GM12878 (cell line): ENCODE measurements around the gene SEPTIN5. TPM values are rescaled to one million over a fixed set of nuclear protein-coding genes. Genes with fewer than 3 reads are reported as not detected.

Experiments used
- ATAC-seq: fragments of 200-7000 bp; cut with Tn5 transposase; 3 replicates; pipeline ENCODE4 v1.9.1; 2020; ENCODE audit warnings: mild to moderate bottlenecking, moderate library complexity
- BruUV-seq: library from RNA; stranded (reverse); fragments of 400-500 nt; replicated peaks from 2 replicates; lab custom pipeline; 2021; lab: Mats Ljungman, UMichigan
- CTCF ChIA-PET: fragments of 300-600 bp; sonication (Branson Sonifier 250); formaldehyde crosslinking; extraction: SDS; loops from one replicate; lab custom pipeline; 2021; ENCODE audit warnings: inconsistent platforms; lab: Yijun Ruan, JAX
- POLR2A ChIA-PET: fragments of 350-600 bp; formaldehyde crosslinking; extraction: SDS; loops from one replicate; lab custom pipeline; 2021; ENCODE audit warnings: inconsistent platforms; lab: Charles Lee
- RAD21 ChIA-PET: fragments of 300-600 bp; sonication (Branson Sonifier 250); formaldehyde crosslinking; loops from one replicate; lab custom pipeline; 2023; ENCODE audit warnings: antibody characterized with exemption; ENCODE audit not compliant: unreplicated experiment; lab: Charles Lee
- SMC1A ChIA-PET: fragments of 300-600 bp; sonication (Branson Sonifier 250); formaldehyde crosslinking; loops from one replicate; lab custom pipeline; 2023; ENCODE audit not compliant: unreplicated experiment, uncharacterized antibody; lab: Charles Lee
- DNase-seq: peaks from one replicate; pipeline ENCODE4 v3.0.0-alpha.2; 2011; ENCODE audit warnings: low read depth, low spot score
- FAIRE-seq: peaks from 3 replicates; lab custom pipeline; 2011; peaks lifted over from hg19 to GRCh38; lab: Jason Lieb, UNC
- H2AFZ ChIP-seq: 2 replicates; pipeline ENCODE4 v1.6.0; 2011; ENCODE audit warnings: low read depth, low read length, control low read depth; ENCODE audit not compliant: control insufficient read depth
- H3K27ac ChIP-seq: 2 replicates; pipeline ENCODE4 v1.5.1; 2011; ENCODE audit warnings: control low read depth; ENCODE audit not compliant: control insufficient read depth, insufficient read depth
- H3K27me3 ChIP-seq, 2 experiments: replicated peaks in 1 of 2; 2 replicates each; pipeline versions ENCODE4 v1.6.0 to v1.6.1; 2011; ENCODE audit warnings: low read length in 1 of 2; ENCODE audit not compliant: control insufficient read depth in 2 of 2, insufficient read depth in 2 of 2
- H3K36me3 ChIP-seq, 2 experiments: 2 replicates each; pipeline ENCODE4 v1.5.1; 2011; ENCODE audit warnings: low read length in 1 of 2; ENCODE audit not compliant: control insufficient read depth in 2 of 2, insufficient read depth in 2 of 2
- H3K4me1 ChIP-seq: 2 replicates; pipeline ENCODE4 v1.6.1; 2011; ENCODE audit warnings: mild to moderate bottlenecking, low read length, moderate library complexity, mixed read lengths; ENCODE audit not compliant: control insufficient read depth, insufficient read depth
- H3K4me2 ChIP-seq: 2 replicates; pipeline ENCODE4 v1.6.0; 2011; ENCODE audit warnings: control low read depth; ENCODE audit not compliant: control insufficient read depth, insufficient read depth
- H3K4me3 ChIP-seq: fragments of 200-600 bp; sonication (generic); 2 replicates; pipeline ENCODE4 v1.5.1; 2016
- H3K79me2 ChIP-seq: 2 replicates; pipeline ENCODE4 v1.6.0; 2011; ENCODE audit warnings: low read length; ENCODE audit not compliant: control insufficient read depth, insufficient read depth
- H3K9ac ChIP-seq: 2 replicates; pipeline ENCODE4 v1.8.0; 2011; ENCODE audit warnings: low read length, control low read depth, mixed read lengths; ENCODE audit not compliant: control insufficient read depth, insufficient read depth
- H3K9me3 ChIP-seq: replicated peaks from 3 replicates; pipeline ENCODE4 v1.5.1; 2011; ENCODE audit warnings: mild to moderate bottlenecking, low read length; ENCODE audit not compliant: control insufficient read depth, insufficient read depth
- H4K20me1 ChIP-seq: 2 replicates; pipeline ENCODE4 v1.6.0; 2011; ENCODE audit not compliant: control insufficient read depth, insufficient read depth
- IRF4 ChIP-seq: IDR thresholded peaks from 2 replicates; pipeline ENCODE4 v1.6.1; 2011; ENCODE audit warnings: low read depth, low read length
- MYB ChIP-seq: fragments of 150-350 bp; IDR thresholded peaks from 2 replicates; pipeline ENCODE4 v1.6.1; 2014; ENCODE audit warnings: mild to moderate bottlenecking, low read depth, low read length, borderline replicate concordance
- WGBS: methylation state at CpG from one replicate; pipeline ENCODE4 v1.1.6; 2016; ENCODE audit warnings: low lambda C conversion rate; ENCODE audit not compliant: insufficient replicate concordance, insufficient coverage; ENCODE audit errors: missing lambda C conversion rate; 5-methylcytosine and 5-hydroxymethylcytosine counted together
- in situ Hi-C: fragments of 300-500 bp; cut with MboI; formaldehyde crosslinking; loops from 9 replicates; pipeline ENCODE4 v1.14.3; 2018; ENCODE audit warnings: mixed read lengths
- intact Hi-C: fragments of 100-400 bp; cut with micrococcal nuclease; formaldehyde crosslinking; loops from one replicate; pipeline ENCODE4 v1.14.2; 2022; ENCODE audit not compliant: unreplicated experiment
- polyA plus RNA-seq, 11 experiments: library from polyadenylated mRNA; depleted of rRNA in 4 of 11; unstranded in 6 of 11; stranded (reverse) in 5 of 11; fragments of >200 nt; fragmentation: Nextera tagmentation in 4 of 11; fragmentation: Illumina TruSeq in 1 of 11; extraction: Ambion mirVana in 4 of 11; extraction: Trizol in 1 of 11; gene quantifications; 1 replicate in 1 of 11; 2 replicates in 10 of 11; pipeline versions ENCODE4 v1.2.1 to v1.2.3, GENCODE V29; 2011 to 2016; ENCODE audit warnings: inconsistent platforms in 2 of 11, missing spikeins in 2 of 11, low read depth in 1 of 11
- total RNA-seq, 4 experiments: library from RNA; depleted of rRNA in 3 of 4; stranded (reverse); fragments of >200 nt in 3 of 4; fragmentation: Illumina TruSeq in 1 of 4; extraction: Trizol in 1 of 4; gene quantifications; 2 replicates each; pipeline versions ENCODE4 v1.2.1 to v1.2.3, GENCODE V29; 2013 to 2021
- TF ChIP-seq, protein P1 (sequence below): fragments of 450-650 bp; IDR thresholded peaks from 2 replicates; pipeline ENCODE4 v1.6.1; 2017; ENCODE audit warnings: mild to moderate bottlenecking, moderate library complexity
- TF ChIP-seq, protein P2 (sequence below): fragments of 450-650 bp; IDR thresholded peaks from 2 replicates; pipeline ENCODE4 v1.6.1; 2017; ENCODE audit warnings: borderline replicate concordance

SEPTIN5 gene
- total and polyA plus RNA-seq, 10 of the 15 experiments (the other 5 are each of a cell fraction or from before 2014, with no cell fraction given): 0.13 to 1.1 (median 0.34) TPM; not detected in 5

GRCh38 chr22:19748991-19749664 lies 34.8 kb downstream of the SEPTIN5 start:
- H3K27me3 ChIP-seq: peaks cover under 1 to 10% of the 10 kb centered on the region in 2 experiments
- FAIRE-seq: no peak
- TF ChIP-seq IRF4 (no peak), MYB (no peak)
- TF ChIP-seq, protein P1, sequence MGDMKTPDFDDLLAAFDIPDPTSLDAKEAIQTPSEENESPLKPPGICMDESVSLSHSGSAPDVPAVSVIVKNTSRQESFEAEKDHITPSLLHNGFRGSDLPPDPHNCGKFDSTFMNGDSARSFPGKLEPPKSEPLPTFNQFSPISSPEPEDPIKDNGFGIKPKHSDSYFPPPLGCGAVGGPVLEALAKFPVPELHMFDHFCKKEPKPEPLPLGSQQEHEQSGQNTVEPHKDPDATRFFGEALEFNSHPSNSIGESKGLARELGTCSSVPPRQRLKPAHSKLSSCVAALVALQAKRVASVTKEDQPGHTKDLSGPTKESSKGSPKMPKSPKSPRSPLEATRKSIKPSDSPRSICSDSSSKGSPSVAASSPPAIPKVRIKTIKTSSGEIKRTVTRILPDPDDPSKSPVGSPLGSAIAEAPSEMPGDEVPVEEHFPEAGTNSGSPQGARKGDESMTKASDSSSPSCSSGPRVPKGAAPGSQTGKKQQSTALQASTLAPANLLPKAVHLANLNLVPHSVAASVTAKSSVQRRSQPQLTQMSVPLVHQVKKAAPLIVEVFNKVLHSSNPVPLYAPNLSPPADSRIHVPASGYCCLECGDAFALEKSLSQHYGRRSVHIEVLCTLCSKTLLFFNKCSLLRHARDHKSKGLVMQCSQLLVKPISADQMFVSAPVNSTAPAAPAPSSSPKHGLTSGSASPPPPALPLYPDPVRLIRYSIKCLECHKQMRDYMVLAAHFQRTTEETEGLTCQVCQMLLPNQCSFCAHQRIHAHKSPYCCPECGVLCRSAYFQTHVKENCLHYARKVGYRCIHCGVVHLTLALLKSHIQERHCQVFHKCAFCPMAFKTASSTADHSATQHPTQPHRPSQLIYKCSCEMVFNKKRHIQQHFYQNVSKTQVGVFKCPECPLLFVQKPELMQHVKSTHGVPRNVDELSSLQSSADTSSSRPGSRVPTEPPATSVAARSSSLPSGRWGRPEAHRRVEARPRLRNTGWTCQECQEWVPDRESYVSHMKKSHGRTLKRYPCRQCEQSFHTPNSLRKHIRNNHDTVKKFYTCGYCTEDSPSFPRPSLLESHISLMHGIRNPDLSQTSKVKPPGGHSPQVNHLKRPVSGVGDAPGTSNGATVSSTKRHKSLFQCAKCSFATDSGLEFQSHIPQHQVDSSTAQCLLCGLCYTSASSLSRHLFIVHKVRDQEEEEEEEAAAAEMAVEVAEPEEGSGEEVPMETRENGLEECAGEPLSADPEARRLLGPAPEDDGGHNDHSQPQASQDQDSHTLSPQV: no peak
- TF ChIP-seq, protein P2, sequence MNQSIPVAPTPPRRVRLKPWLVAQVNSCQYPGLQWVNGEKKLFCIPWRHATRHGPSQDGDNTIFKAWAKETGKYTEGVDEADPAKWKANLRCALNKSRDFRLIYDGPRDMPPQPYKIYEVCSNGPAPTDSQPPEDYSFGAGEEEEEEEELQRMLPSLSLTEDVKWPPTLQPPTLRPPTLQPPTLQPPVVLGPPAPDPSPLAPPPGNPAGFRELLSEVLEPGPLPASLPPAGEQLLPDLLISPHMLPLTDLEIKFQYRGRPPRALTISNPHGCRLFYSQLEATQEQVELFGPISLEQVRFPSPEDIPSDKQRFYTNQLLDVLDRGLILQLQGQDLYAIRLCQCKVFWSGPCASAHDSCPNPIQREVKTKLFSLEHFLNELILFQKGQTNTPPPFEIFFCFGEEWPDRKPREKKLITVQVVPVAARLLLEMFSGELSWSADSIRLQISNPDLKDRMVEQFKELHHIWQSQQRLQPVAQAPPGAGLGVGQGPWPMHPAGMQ: no peak

More at GRCh38 chr22:19748991-19749664, 34.8 kb downstream of the SEPTIN5 start:
- H3K4me2 ChIP-seq: no peak overlapping the region
- H3K4me3 ChIP-seq: no peak overlapping the region
- no peaks in the 10 kb centered on the region for H3K4me1 ChIP-seq
- intact Hi-C loops (no loop called here), in situ Hi-C loops (no loop called here)
- BruUV-seq: no TSS peak
- H3K9me3 ChIP-seq: no peaks in the 10 kb centered on the region
- WGBS: 8% methylated on average over 15 of the region's 15 CpGs
- H3K27ac ChIP-seq: no peak overlapping the region
- H4K20me1 ChIP-seq: peaks cover 4% of the 10 kb centered on the region; the same call in 1 of the 2 replicates
- no peak overlapping the region for H2AFZ ChIP-seq
- ChIA-PET RAD21 (no interaction called here), POLR2A (no interaction called here), SMC1A (no interaction called here), CTCF (interaction anchor here (1.5 kb wide), 1 partner anchor 161 kb away, joined by 3 read pairs; no protein-coding TSS in a partner anchor)
- H3K36me3 ChIP-seq: no peaks in the 10 kb centered on the region
- H3K79me2 ChIP-seq: no peaks in the 10 kb centered on the region
- DNase-seq (no peak), ATAC-seq (no peak)
- H3K9ac ChIP-seq: no peak overlapping the region
